Pancreas (tissue), 10 donors: Measurements from ENCODE around the gene FLG2. TPM values are rescaled to one million over a fixed set of nuclear protein-coding genes. Genes with fewer than 3 reads are reported as not detected.

Source experiments
- ATAC-seq, 4 donors: fragments of 200-7000 bp; cut with Tn5 transposase; one replicate each; pipeline versions ENCODE4 v1.8.0 to v1.9.1; 2020; ENCODE audit warnings: mild to moderate bottlenecking in 4 of 4, moderate library complexity in 4 of 4
- DNase-seq, 6 donors: peaks; one replicate each; pipeline ENCODE4 v3.0.0-alpha.2; 2020
- FAIRE-seq: peaks from 2 replicates; lab custom pipeline; 2012; peaks lifted over from hg19 to GRCh38; lab: Jason Lieb, UNC
- H3K27ac ChIP-seq, 4 donors: fragments of 200-600 bp; sonication (generic); 1 replicate in 3 of 4; 2 replicates in 1 of 4; pipeline versions ENCODE4 v1.5.0 to v1.8.0; 2020
- H3K27me3 ChIP-seq, 4 donors: fragments of 200-600 bp; one replicate each; pipeline ENCODE4 v1.8.0; 2021
- H3K36me3 ChIP-seq, 3 donors: fragments of 200-600 bp; sonication (generic) in 1 of 3; one replicate each; pipeline versions ENCODE4 v1.5.0 to v1.8.0; 2020 to 2021
- H3K4me1 ChIP-seq, 3 donors: fragments of 200-600 bp; one replicate each; pipeline ENCODE4 v1.8.0; 2021
- H3K4me3 ChIP-seq, 4 donors: fragments of 200-600 bp; sonication (generic) in 2 of 4; one replicate each; pipeline versions ENCODE4 v1.5.0 to v1.8.0; 2020 to 2021
- H3K9me3 ChIP-seq, 4 donors: fragments of 200-600 bp; one replicate each; pipeline ENCODE4 v1.8.0; 2021
- CTCF ChIP-seq, 4 donors: fragments of 200-600 bp; sonication (generic) in 3 of 4; IDR thresholded peaks; one replicate each; pipeline versions ENCODE4 v1.5.0 to v1.8.0; 2021; ENCODE audit warnings: antibody characterized with exemption in 4 of 4
- WGBS, 2 donors: extraction: QIAGEN DNeasy Blood & Tissue Kit; methylation state at CpG; one replicate each; pipeline ENCODE4 v1.1.7; 2013; 5-methylcytosine and 5-hydroxymethylcytosine counted together
- intact Hi-C, 3 donors: fragments of 100-400 bp; cut with DNase I; formaldehyde crosslinking; loops; one replicate each; pipeline versions ENCODE4 v1.11.1 to v1.14.2; 2022
- polyA plus RNA-seq, 2 donors: library from polyadenylated mRNA; stranded (reverse); fragments of 200-250 nt; gene quantifications; one replicate each; pipeline ENCODE4 v1.2.3, GENCODE V29; 2013
- total RNA-seq, 6 donors: library from RNA; stranded (reverse); fragmentation: NEBNext Ultra II Directional in 4 of 6; extraction: Animal tissue kit (Norgen Biotek cat#: 25700) in 4 of 6; gene quantifications; one replicate each; pipeline versions ENCODE4 v1.2.1 to v1.2.4, GENCODE V29; 2021 to 2023
- donor health status: healthy with polysubstance abuse.
- donor health status: DM: no; HTN: no; CAD: no; lungs with moderate emphysema.
- donor health status: DM: no; HTN: no; CAD: no.
- donor health status: control.
- donor health status: control.
- donor health status: Bipolar disorder and iron deficiency.
- donor health status: DM: yes; HTN: yes; CAD: no.
- donor health status: DM: no; HTN: no; CAD: no.
- donor health status: DM: no; HTN: no; CAD: no.
- donor health status: DM: yes; HTN: yes; CAD: no.

The FLG2 gene
- total and polyA plus RNA-seq, 8 donors, result under 0.01 TPM; not detected in 7

- no peak for FAIRE-seq
- Histone ChIP-seq H3K4me1 (no peaks in the 10 kb centered on the region), H3K4me3 (no peak overlapping the region), H3K27ac (no peak overlapping the region), H3K36me3 (no peaks in the 10 kb centered on the region), H3K27me3 (no peaks in the 10 kb centered on the region), H3K9me3 (peaks cover 0 to under 1% (median 0%) of the 10 kb centered on the region in 4 donors)
- ATAC-seq, result peak in 2 of 4 donors; percentile 65 to 67
- TF ChIP-seq CTCF (IDR thresholded peaks at IDR 0.05), result no peak
- 37 to 45% methylated on average over 3 of the region's 3 CpGs for WGBS, 2 donors
- intact Hi-C loops, result no loop called here
- DNase-seq, result peak in 2 of 6 donors; percentile 12 to 21
Measured at GRCh38 chr1:152374451-152374850, 14.6 kb upstream of the FLG2 start.

DNA sequence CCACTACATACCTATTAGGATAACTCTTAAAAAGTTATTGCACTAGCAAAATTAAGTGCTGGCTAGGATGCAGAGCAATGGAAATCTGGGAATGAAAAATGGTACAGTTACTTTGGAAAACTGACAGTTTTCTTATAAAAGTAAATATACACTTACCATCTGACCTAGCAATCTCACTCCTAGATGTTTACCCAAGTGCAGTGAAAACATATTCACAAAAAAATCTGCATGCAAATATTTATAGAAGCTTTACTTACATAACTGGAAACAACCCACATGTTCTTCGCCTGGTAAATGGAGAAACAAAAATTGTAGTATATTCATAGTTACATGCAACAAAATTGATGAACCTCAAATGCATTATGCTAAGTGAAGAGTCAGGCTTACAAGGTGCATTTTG is 12.9 kb upstream of the FLG2 start:
- peaks cover 0 to 4% (median 0%) of the 10 kb centered on the region in 4 donors for H3K9me3 ChIP-seq
- H3K27ac ChIP-seq, result no peak overlapping the region
- WGBS, 2 donors, result 34 to 45% methylated on average over 1 of the region's 1 CpG
- no peak for DNase-seq
- ATAC-seq, result no peak
- H3K36me3 ChIP-seq, result no peaks in the 10 kb centered on the region
- no peak for TF ChIP-seq CTCF (IDR thresholded peaks at IDR 0.05)
- no peaks in the 10 kb centered on the region for H3K27me3 ChIP-seq
- H3K4me1 ChIP-seq, result no peaks in the 10 kb centered on the region
- intact Hi-C loops, result no loop called here
- H3K4me3 ChIP-seq, result no peak overlapping the region
- no peak for FAIRE-seq

DNA sequence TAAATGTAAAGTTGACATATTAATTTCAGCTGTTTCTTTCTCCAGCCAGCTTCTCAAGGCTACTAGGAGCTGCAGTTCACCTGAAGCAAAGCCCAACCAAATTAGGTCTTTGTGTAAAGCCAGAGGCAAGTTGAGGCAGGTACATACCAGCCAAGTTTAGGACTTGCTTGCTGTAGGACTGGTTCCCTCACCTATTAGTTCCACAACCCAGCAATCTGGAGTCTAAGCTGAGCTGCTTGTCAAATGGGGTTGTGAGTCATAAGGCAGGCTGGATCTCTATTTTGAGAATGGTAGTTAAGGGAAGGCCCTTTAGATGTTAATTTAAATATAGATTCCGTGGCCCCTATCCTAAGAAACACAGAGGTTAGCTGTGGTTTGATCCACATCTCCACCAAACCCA is 7.6 kb upstream of the FLG2 start:
- DNase-seq (no peak), ATAC-seq (no peak), FAIRE-seq (no peak)
- H3K36me3 ChIP-seq, result no peaks in the 10 kb centered on the region
- H3K27ac ChIP-seq, result no peak overlapping the region
- intact Hi-C loops, result no loop called here
- no peaks in the 10 kb centered on the region for H3K4me1 ChIP-seq
- H3K9me3 ChIP-seq, result peaks cover 0 to 4% (median 0%) of the 10 kb centered on the region in 4 donors
- H3K4me3 ChIP-seq, result no peak overlapping the region
- H3K27me3 ChIP-seq, result no peaks in the 10 kb centered on the region
- 28 to 29% methylated on average over 1 of the region's 1 CpG for WGBS, 2 donors
- TF ChIP-seq CTCF (IDR thresholded peaks at IDR 0.05), result no peak

- Histone ChIP-seq H3K9me3 (no peaks in the 10 kb centered on the region), H3K4me3 (no peak overlapping the region), H3K27me3 (no peaks in the 10 kb centered on the region), H3K36me3 (no peaks in the 10 kb centered on the region), H3K4me1 (no peaks in the 10 kb centered on the region), H3K27ac (no peak overlapping the region)
- 50 to 96% methylated on average over 1 of the region's 1 CpG for WGBS, 2 donors
- DNase-seq, result no peak
- intact Hi-C loops, result no loop called here
- TF ChIP-seq CTCF (IDR thresholded peaks at IDR 0.05), result no peak
- no peak for FAIRE-seq
- ATAC-seq, result no peak
Measured at GRCh38 chr1:152356736-152357135, 3.1 kb downstream of the FLG2 start.

GRCh38 chr1:152349611-152350010 is 10.2 kb downstream of the FLG2 start:
- H3K9me3 ChIP-seq, result no peaks in the 10 kb centered on the region
- H3K4me1 ChIP-seq, result no peaks in the 10 kb centered on the region
- no peaks in the 10 kb centered on the region for H3K27me3 ChIP-seq
- no peak for FAIRE-seq
- 87 to 89% methylated on average over 2 of the region's 2 CpGs for WGBS, 2 donors
- intact Hi-C loops, result no loop called here
- ATAC-seq, result no peak
- DNase-seq, result no peak
- H3K27ac ChIP-seq, result no peak overlapping the region
- H3K36me3 ChIP-seq, result no peaks in the 10 kb centered on the region
- no peak overlapping the region for H3K4me3 ChIP-seq
- TF ChIP-seq CTCF (IDR thresholded peaks at IDR 0.05), result no peak
